Prostate gland (tissue), 2 donors: ENCODE results near the gene TAF8.

ENCODE experiments used
- CTCF ChIP-seq, 4 experiments: fragments of 200-600 bp in 2 of 4; fragments of 450-650 bp in 2 of 4; sonication (generic) in 2 of 4; IDR thresholded peaks; 1 replicate in 3 of 4; 2 replicates in 1 of 4; pipeline ENCODE4 v1.5.1; 2016 to 2019; ENCODE audit warnings: antibody characterized with exemption in 4 of 4, mild to moderate bottlenecking in 2 of 4, moderate library complexity in 2 of 4
- POLR2A ChIP-seq: fragments of 450-650 bp; IDR thresholded peaks from one replicate; pipeline ENCODE4 v1.6.1; 2016; ENCODE audit warnings: antibody characterized with exemption, mild to moderate bottlenecking
- POLR2AphosphoS5 ChIP-seq: sonication (generic); formaldehyde crosslinking; IDR thresholded peaks from one replicate; pipeline ENCODE4 v1.6.1; 2017; ENCODE audit warnings: antibody characterized with exemption

GRCh38 chr6:42010909-42011308, 39.4 kb upstream of the TAF8 start:
- TF ChIP-seq POLR2A, result no peak
- TF ChIP-seq POLR2AphosphoS5, result no peak
- no peak for TF ChIP-seq CTCF (IDR thresholded peaks at IDR 0.05)
